Neuronal stem cell (in vitro differentiated cells): ENCODE results near the gene FAM234B.

Experiments
- DNase-seq: peaks from one replicate; pipeline ENCODE4 v3.0.0-alpha.2; 2013; ENCODE audit warnings: low spot score
- H2AFZ ChIP-seq: one replicate; pipeline ENCODE4 v1.6.1; 2013; ENCODE audit warnings: mild to moderate bottlenecking, low read length, inconsistent platforms
- H2AK5ac ChIP-seq: 2 replicates; pipeline ENCODE4 v1.6.1; 2013; ENCODE audit warnings: low read depth, mild to moderate bottlenecking, inconsistent platforms, low read length, moderate library complexity, mixed read lengths
- H2BK120ac ChIP-seq: 2 replicates; pipeline ENCODE4 v1.6.1; 2013; ENCODE audit warnings: low read depth, mild to moderate bottlenecking, inconsistent platforms, low read length, moderate library complexity, mixed read lengths
- H2BK12ac ChIP-seq: one replicate; pipeline ENCODE4 v1.6.1; 2013; ENCODE audit warnings: low read length, inconsistent platforms
- H2BK15ac ChIP-seq: 2 replicates; pipeline ENCODE4 v1.6.1; 2013; ENCODE audit warnings: mild to moderate bottlenecking, low read length, inconsistent platforms, mixed read lengths
- H2BK5ac ChIP-seq: one replicate; pipeline ENCODE4 v1.6.1; 2013; ENCODE audit warnings: inconsistent platforms, mild to moderate bottlenecking, low read length, moderate library complexity
- H3K14ac ChIP-seq: one replicate; pipeline ENCODE4 v1.6.1; 2013; ENCODE audit warnings: low read length, inconsistent platforms
- H3K18ac ChIP-seq: 2 replicates; pipeline ENCODE4 v1.6.1; 2013; ENCODE audit warnings: low read length, inconsistent platforms
- H3K23ac ChIP-seq: 2 replicates; pipeline ENCODE4 v1.6.1; 2013; ENCODE audit warnings: low read depth, mild to moderate bottlenecking, mixed read lengths, low read length, inconsistent platforms; ENCODE audit not compliant: poor library complexity
- H3K27ac ChIP-seq: replicated peaks from 3 replicates; pipeline ENCODE4 v1.5.1; 2013; ENCODE audit warnings: low read length, inconsistent platforms
- H3K27me3 ChIP-seq, 3 experiments: 2 replicates each; pipeline ENCODE4 v1.6.1; 2013; ENCODE audit warnings: low read length in 3 of 3, mild to moderate bottlenecking in 2 of 3, inconsistent platforms in 1 of 3, low read depth in 1 of 3, mixed read lengths in 1 of 3, moderate library complexity in 1 of 3; ENCODE audit not compliant: control insufficient read depth in 3 of 3, insufficient read depth in 3 of 3
- H3K36me3 ChIP-seq, 2 donors: replicated peaks in 1 of 2; 2 replicates each; pipeline ENCODE4 v1.6.1; 2013; ENCODE audit warnings: low read length in 2 of 2; ENCODE audit not compliant: control insufficient read depth in 2 of 2, insufficient read depth in 2 of 2
- H3K4ac ChIP-seq: 2 replicates; pipeline ENCODE4 v1.6.1; 2013; ENCODE audit warnings: inconsistent platforms, mild to moderate bottlenecking, low read length, moderate library complexity
- H3K4me1 ChIP-seq, 2 donors: 1 replicate in 1 of 2; 2 replicates in 1 of 2; pipeline ENCODE4 v1.6.1; 2013; ENCODE audit warnings: low read length in 2 of 2, low read depth in 1 of 2; ENCODE audit not compliant: control insufficient read depth in 2 of 2, insufficient read depth in 1 of 2
- H3K4me2 ChIP-seq: one replicate; pipeline ENCODE4 v1.6.1; 2013; ENCODE audit warnings: mild to moderate bottlenecking, low read length, inconsistent platforms; ENCODE audit not compliant: insufficient read depth, poor library complexity, severe bottlenecking
- H3K4me3 ChIP-seq, 2 donors: 2 replicates each; pipeline ENCODE4 v1.5.1; 2013; ENCODE audit warnings: low read length in 2 of 2, mild to moderate bottlenecking in 2 of 2, inconsistent platforms in 1 of 2, moderate library complexity in 1 of 2
- H3K79me1 ChIP-seq: one replicate; pipeline ENCODE4 v1.6.1; 2013; ENCODE audit warnings: low read depth, mild to moderate bottlenecking, inconsistent platforms, low read length, moderate library complexity
- H3K9ac ChIP-seq: one replicate; pipeline ENCODE4 v1.6.1; 2013; ENCODE audit warnings: mild to moderate bottlenecking, low read depth, low read length, inconsistent platforms; ENCODE audit not compliant: poor library complexity
- H3K9me3 ChIP-seq, 2 donors: replicated peaks in 1 of 2; 2 replicates each; pipeline versions ENCODE3 to v1.6.1; 2013; ENCODE audit warnings: low read length in 2 of 2, mild to moderate bottlenecking in 2 of 2, inconsistent platforms in 1 of 2, low read depth in 1 of 2, mixed read lengths in 1 of 2, moderate library complexity in 1 of 2; ENCODE audit not compliant: control insufficient read depth in 2 of 2, insufficient read depth in 1 of 2
- H4K8ac ChIP-seq: one replicate; pipeline ENCODE4 v1.6.1; 2013; ENCODE audit warnings: low read depth, mild to moderate bottlenecking, inconsistent platforms, low read length, moderate library complexity
- H4K91ac ChIP-seq: one replicate; pipeline ENCODE4 v1.6.1; 2013; ENCODE audit warnings: low read length, low read depth, mild to moderate bottlenecking, inconsistent platforms; ENCODE audit not compliant: poor library complexity
- WGBS, 2 donors: extraction: QIAGEN DNeasy Blood & Tissue Kit; methylation state at CpG; one replicate each; pipeline ENCODE4 v1.1.7; 2013; ENCODE audit warnings: missing lambda C conversion rate in 2 of 2, mixed read lengths in 1 of 2; ENCODE audit not compliant: insufficient read length in 2 of 2, insufficient replicate concordance in 1 of 2; ENCODE audit errors: extremely low coverage in 2 of 2; 5-methylcytosine and 5-hydroxymethylcytosine counted together

FAM234B gene

DNA sequence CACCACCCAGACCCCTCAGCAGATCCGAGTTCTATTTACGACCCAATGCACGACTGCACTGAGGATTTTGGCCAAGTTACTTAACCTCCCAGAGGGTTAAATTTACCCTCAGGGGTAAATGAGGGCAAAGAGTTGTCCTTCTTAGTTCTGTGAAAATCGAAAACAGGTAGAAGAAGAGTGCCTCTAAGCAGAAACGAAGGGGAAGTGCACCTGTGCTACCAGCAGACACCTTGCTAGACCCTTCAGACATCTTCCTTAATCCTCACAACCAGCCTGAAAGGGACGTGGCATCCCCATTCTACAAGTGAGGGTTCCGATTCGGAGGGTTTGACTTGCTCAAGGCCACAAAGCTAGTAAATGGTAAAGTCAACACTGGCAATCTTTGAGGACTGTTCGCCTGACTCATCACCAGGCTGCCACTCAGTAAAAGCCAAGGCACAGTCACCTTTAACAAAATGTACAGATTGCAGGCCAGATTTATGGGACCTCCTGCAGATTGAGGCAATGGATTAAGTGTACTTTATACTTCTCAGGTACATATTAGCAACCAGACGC lies 57.7 kb downstream of the FAM234B start:
- H3K9ac ChIP-seq: no peak overlapping the region
- WGBS, 2 donors: no CpG with 5 or more reads among the region's 10 CpGs
- peak overlapping the region; percentile 47 to 80 for H3K4me3 ChIP-seq
- H3K14ac ChIP-seq: no peak overlapping the region
- peak overlapping the region; percentile 76 for H3K4me2 ChIP-seq
- H3K27me3 ChIP-seq: no peaks in the 10 kb centered on the region
- peak overlapping the region; percentile 99 for H2AFZ ChIP-seq
- H3K18ac ChIP-seq: peak overlapping the region; percentile 98
- H4K8ac ChIP-seq: no peak overlapping the region
- no peak overlapping the region for H3K4ac ChIP-seq
- H2BK120ac ChIP-seq: peak overlapping the region; percentile 66
- DNase-seq: no peak
- H3K23ac ChIP-seq: no peak overlapping the region
- peak overlapping the region; percentile 25 for H4K91ac ChIP-seq
- H3K79me1 ChIP-seq: no peaks in the 10 kb centered on the region
- no peak overlapping the region for H2BK5ac ChIP-seq
- H3K9me3 ChIP-seq: no peaks in the 10 kb centered on the region
- H3K27ac ChIP-seq: peak overlapping the region; percentile 74
- peaks cover 27 to 32% of the 10 kb centered on the region in 2 donors for H3K4me1 ChIP-seq
- no peaks in the 10 kb centered on the region for H3K36me3 ChIP-seq
- peak overlapping the region; percentile 18 for H2AK5ac ChIP-seq
- H2BK15ac ChIP-seq: no peak overlapping the region
- peak overlapping the region; percentile 46 for H2BK12ac ChIP-seq

DNA sequence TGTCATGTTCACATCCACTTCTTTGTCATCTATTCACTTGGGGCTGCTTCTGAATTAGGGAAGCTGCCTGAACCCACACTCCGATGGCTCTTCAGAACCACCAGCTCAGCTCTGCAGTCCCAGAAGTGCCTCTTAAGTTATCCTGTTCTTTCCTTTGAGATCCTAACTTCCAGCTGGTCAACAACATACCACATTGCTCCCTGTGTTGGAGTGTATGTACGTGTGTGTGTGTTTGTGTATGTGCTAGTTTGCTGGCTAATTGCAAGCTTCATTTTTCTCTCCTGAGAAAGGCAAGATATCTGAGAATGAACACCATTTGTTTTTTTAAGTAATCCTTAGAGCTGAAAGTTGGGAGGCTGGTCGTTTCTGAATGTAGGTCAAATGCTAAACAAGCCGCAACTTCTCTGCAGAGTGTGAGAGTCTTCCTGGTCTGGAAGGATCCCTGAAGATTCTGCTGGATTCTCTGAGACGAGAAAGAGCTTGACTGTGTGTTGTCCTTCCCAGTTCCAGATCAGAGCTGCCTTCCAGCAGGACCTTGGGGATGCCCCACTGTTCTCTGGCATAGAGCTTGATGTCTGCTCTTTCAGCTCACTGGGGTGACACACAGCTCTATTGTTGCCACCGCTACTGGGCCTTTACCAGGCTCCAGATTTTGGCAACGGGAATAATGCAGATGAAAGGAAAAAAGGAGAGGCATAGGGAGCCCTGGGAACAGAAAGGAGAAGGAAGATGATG lies 58.4 kb downstream of the FAM234B start:
- Histone ChIP-seq H3K18ac (no peak overlapping the region), H3K27ac (no peak overlapping the region), H4K91ac (no peak overlapping the region), H3K4me1 (peaks cover 27 to 32% of the 10 kb centered on the region in 2 donors), H2BK5ac (no peak overlapping the region), H2BK120ac (no peak overlapping the region), H3K9ac (no peak overlapping the region), H2AK5ac (no peak overlapping the region), H2BK12ac (no peak overlapping the region), H3K27me3 (no peaks in the 10 kb centered on the region), H2BK15ac (no peak overlapping the region), H3K23ac (no peak overlapping the region), H3K9me3 (peaks cover 0 to under 1% of the 10 kb centered on the region in 2 donors), H3K4me2 (no peak overlapping the region), H3K4ac (no peak overlapping the region), H3K4me3 (no peak overlapping the region), H3K14ac (no peak overlapping the region), H2AFZ (peak overlapping the region; percentile 44), H3K79me1 (no peaks in the 10 kb centered on the region), H4K8ac (no peak overlapping the region), H3K36me3 (no peaks in the 10 kb centered on the region)
- DNase-seq: no peak
- WGBS, 2 donors: no CpG with 5 or more reads among the region's 7 CpGs

DNA sequence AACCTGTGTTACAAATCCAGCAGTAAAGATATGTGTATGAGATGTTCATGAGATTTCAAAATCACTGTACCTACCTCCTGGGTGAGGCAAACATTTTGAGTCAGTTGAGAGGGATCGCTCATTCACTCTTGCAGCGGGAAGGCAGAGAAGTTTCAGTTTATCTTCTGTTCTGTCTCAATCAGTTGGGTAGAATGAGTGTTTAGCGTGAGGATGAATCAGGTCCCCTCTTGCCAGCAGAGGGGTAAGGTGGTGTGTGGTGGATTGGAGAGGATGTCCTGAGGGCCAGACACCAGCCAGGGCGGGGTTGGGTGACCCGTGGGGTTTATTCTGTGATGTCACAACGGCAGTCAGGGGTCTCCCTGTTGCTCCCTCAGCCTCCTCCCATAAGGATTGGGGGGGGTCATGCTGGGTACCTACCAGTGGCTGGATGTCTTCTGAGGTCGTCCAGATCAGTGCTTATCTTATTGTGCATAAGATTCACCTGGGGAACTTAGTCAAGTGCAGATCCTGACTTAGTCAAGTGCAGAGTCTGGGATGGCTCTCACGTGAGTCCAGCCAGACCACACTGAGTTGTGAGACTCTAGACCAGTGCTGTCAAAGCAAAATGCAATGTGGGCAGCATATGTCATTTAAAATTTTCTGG lies 59.3 kb downstream of the FAM234B start, which contains the start of gene GSG1:
Gene GSG1 (minus strand): TSS at position 277 of the 643 bp plus-strand sequence. CDS start 155 bp downstream, at position 122.
- Histone ChIP-seq H3K27ac (no peak within 1 kb of the TSS), H3K36me3 (no peaks in the 10 kb centered on the region), H3K9me3 (peaks cover 2 to 8% of the 10 kb centered on the region in 2 donors), H3K4me3 (no peak within 1 kb of the TSS), H3K18ac (no peak within 1 kb of the TSS), H2BK12ac (no peak within 1 kb of the TSS), H2BK120ac (no peak within 1 kb of the TSS), H3K79me1 (no peaks in the 10 kb centered on the region), H2AFZ (peak within 1 kb of the TSS; percentile 44), H3K9ac (no peak within 1 kb of the TSS), H2BK5ac (no peak within 1 kb of the TSS), H3K27me3 (no peaks in the 10 kb centered on the region), H4K8ac (no peak within 1 kb of the TSS), H4K91ac (no peak within 1 kb of the TSS), H3K4ac (no peak within 1 kb of the TSS), H3K4me2 (no peak within 1 kb of the TSS), H3K4me1 (peaks cover 24 to 30% of the 10 kb centered on the region in 2 donors), H2BK15ac (peak within 1 kb of the TSS; percentile 25), H3K23ac (no peak within 1 kb of the TSS), H2AK5ac (peak within 1 kb of the TSS; percentile 41), H3K14ac (no peak within 1 kb of the TSS)
- DNase-seq: no peak
- WGBS, 2 donors: no CpG with 5 or more reads among the region's 8 CpGs

DNA sequence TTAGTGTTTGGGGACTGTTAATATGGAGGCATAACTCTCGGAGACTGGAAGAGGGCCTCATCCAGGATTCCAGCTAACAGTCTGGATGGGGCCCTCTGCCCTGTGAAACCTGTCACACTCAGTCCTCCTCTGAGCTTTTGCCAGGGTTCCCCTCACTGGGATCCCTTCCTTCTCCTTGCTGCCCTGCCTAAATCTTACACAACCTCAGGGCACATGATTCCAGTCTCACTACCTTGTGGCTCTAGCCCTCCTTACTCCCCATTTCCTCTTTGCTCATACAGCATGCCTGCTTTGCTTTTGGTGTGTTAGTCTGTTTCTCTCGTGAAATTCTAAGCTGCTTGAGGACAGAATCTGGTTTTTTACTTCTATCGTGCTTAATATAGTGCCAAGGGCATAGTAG lies 60.2 kb downstream of the FAM234B start:
- DNase-seq: no peak
- H2AK5ac ChIP-seq: no peak overlapping the region
- no peak overlapping the region for H4K8ac ChIP-seq

More for the DNA sequence above, 60.2 kb downstream of the FAM234B start:
- Histone ChIP-seq H3K23ac (no peak overlapping the region), H3K9me3 (peaks cover 2 to 8% of the 10 kb centered on the region in 2 donors), H3K14ac (no peak overlapping the region), H3K4me3 (no peak overlapping the region), H3K79me1 (no peaks in the 10 kb centered on the region), H3K4ac (no peak overlapping the region), H3K36me3 (no peaks in the 10 kb centered on the region), H3K27me3 (no peaks in the 10 kb centered on the region), H2BK15ac (no peak overlapping the region), H2BK5ac (no peak overlapping the region), H2BK120ac (no peak overlapping the region), H2BK12ac (no peak overlapping the region), H3K4me2 (no peak overlapping the region), H3K9ac (no peak overlapping the region), H2AFZ (no peak overlapping the region), H3K27ac (no peak overlapping the region), H3K18ac (no peak overlapping the region), H4K91ac (no peak overlapping the region), H3K4me1 (peaks cover 19 to 21% of the 10 kb centered on the region in 2 donors)
- no CpG with 5 or more reads among the region's 3 CpGs for WGBS, 2 donors
